ENCODE data around the gene YARS1. TPM values are rescaled to one million over a fixed set of nuclear protein-coding genes. Genes with fewer than 3 reads are reported as not detected.
A peak's percentile ranks its signal among the peaks of the same experiment; 100 is the strongest.

The YARS1 gene
- total and polyA plus RNA-seq, 7 experiments from 2014 or later, result 48.6 to 175 (median 85.4) TPM

GRCh38 chr1:32771561-32772280 is 45.4 kb downstream of the YARS1 start:
- ATAC-seq (no peak), DNase-seq (no peak)
- Histone ChIP-seq H3K27ac (ENCODE audit: low read depth, low read length) (no peak overlapping the region), H3K27me3 (ENCODE audit: control insufficient read depth in 2 of 2, insufficient read depth in 2 of 2, low read length in 2 of 2) (no peaks in the 10 kb centered on the region), H3K4me3 (ENCODE audit: low read length) (no peak overlapping the region), H3K4me1 (ENCODE audit: control insufficient read depth in 2 of 2, insufficient read depth in 2 of 2, low read length in 2 of 2) (no peaks in the 10 kb centered on the region), H3K9me3 (ENCODE audit: control insufficient read depth in 2 of 3, low read length in 3 of 3) (no peaks in the 10 kb centered on the region), H3K36me3 (ENCODE audit: control insufficient read depth in 2 of 3, insufficient read depth in 3 of 3, low read length in 3 of 3) (peaks cover 0 to 30% (median 8%) of the 10 kb centered on the region in 3 experiments)
- Mint-ChIP-seq H3K27me3 (no peaks in the 10 kb centered on the region), H3K4me3 (no peak overlapping the region), H3K4me1 (peaks cover 0 to 24% (median 10%) of the 10 kb centered on the region in 7 donors), H3K36me3 (peaks cover 0 to 7% (median 0%) of the 10 kb centered on the region in 5 donors), H3K27ac (no peak overlapping the region), H3K9me3 (no peaks in the 10 kb centered on the region)
- intact Hi-C loops (cut with micrococcal nuclease), result loop anchor here in 1 of 2 donors (2.0 kb wide), 1 partner anchor 371 kb away; no protein-coding TSS in a partner anchor
- ChIA-PET CTCF (interaction anchor here (1.1 to 4.7 kb wide), 7 partner anchors 10 to 370 kb away, joined by 3 to 71 read pairs (median 5); no protein-coding TSS in a partner anchor), POLR2A (no interaction called here)

- peaks cover 0 to 7% (median 0%) of the 10 kb centered on the region in 5 donors for H3K36me3 Mint-ChIP-seq
- Histone ChIP-seq H3K9me3 (ENCODE audit: control insufficient read depth in 2 of 3, low read length in 3 of 3) (no peaks in the 10 kb centered on the region), H3K4me1 (ENCODE audit: control insufficient read depth in 2 of 2, insufficient read depth in 2 of 2, low read length in 2 of 2) (no peaks in the 10 kb centered on the region), H3K27ac (ENCODE audit: low read depth, low read length) (no peak overlapping the region), H3K4me3 (ENCODE audit: low read length) (no peak overlapping the region), H3K27me3 (ENCODE audit: control insufficient read depth in 2 of 2, insufficient read depth in 2 of 2, low read length in 2 of 2) (no peaks in the 10 kb centered on the region), H3K36me3 (ENCODE audit: control insufficient read depth in 2 of 3, insufficient read depth in 3 of 3, low read length in 3 of 3) (peaks cover 0 to 22% (median 7%) of the 10 kb centered on the region in 3 experiments)
- H3K27ac Mint-ChIP-seq, result no peak overlapping the region
- POLR2A ChIA-PET, result interaction anchor here (0.6 kb wide), 1 partner anchor 16 kb away, joined by 3 read pairs; no protein-coding TSS in a partner anchor
- no peak overlapping the region for H3K4me3 Mint-ChIP-seq
- DNase-seq (no peak), ATAC-seq (no peak)
- H3K27me3 Mint-ChIP-seq, result no peaks in the 10 kb centered on the region
- H3K9me3 Mint-ChIP-seq, result no peaks in the 10 kb centered on the region
- CTCF ChIA-PET, result interaction anchor here (1.1 to 2.9 kb wide), 2 partner anchors 55 to 251 kb away, joined by 4 to 14 read pairs; no protein-coding TSS in a partner anchor
- H3K4me1 Mint-ChIP-seq, result peaks cover 0 to 24% (median 10%) of the 10 kb centered on the region in 7 donors
- intact Hi-C loops (cut with micrococcal nuclease), result no loop called here
Observed at GRCh38 chr1:32770741-32771548, 46.2 kb downstream of the YARS1 start.

- H3K27ac ChIP-seq (ENCODE audit: low read depth, low read length), result no peak overlapping the region
- H3K4me1 ChIP-seq (ENCODE audit: control insufficient read depth in 2 of 2, insufficient read depth in 2 of 2, low read length in 2 of 2), result no peaks in the 10 kb centered on the region
- DNase-seq, result no peak
- no peaks in the 10 kb centered on the region for H3K9me3 ChIP-seq (ENCODE audit: control insufficient read depth in 2 of 3, low read length in 3 of 3)
- no peaks in the 10 kb centered on the region for H3K27me3 ChIP-seq (ENCODE audit: control insufficient read depth in 2 of 2, insufficient read depth in 2 of 2, low read length in 2 of 2)
- Mint-ChIP-seq H3K9me3 (peaks cover 0 to 1% (median 0%) of the 10 kb centered on the region in 11 donors), H3K4me3 (no peak overlapping the region), H3K27ac (no peak overlapping the region), H3K4me1 (peaks cover 0 to 20% (median 10%) of the 10 kb centered on the region in 7 donors), H3K27me3 (no peaks in the 10 kb centered on the region), H3K36me3 (peaks cover 0 to 4% (median 0%) of the 10 kb centered on the region in 5 donors)
- no peak overlapping the region for H3K4me3 ChIP-seq (ENCODE audit: low read length)
- intact Hi-C loops (cut with micrococcal nuclease), result no loop called here
- ATAC-seq, result no peak
- ChIA-PET CTCF (interaction anchor here (1.1 kb wide), 1 partner anchor 250 kb away, joined by 4 read pairs; no protein-coding TSS in a partner anchor), POLR2A (interaction anchor here (0.6 kb wide), 1 partner anchor 15 kb away, joined by 3 read pairs; no protein-coding TSS in a partner anchor)
- peaks cover 0 to 15% (median under 1%) of the 10 kb centered on the region in 3 experiments for H3K36me3 ChIP-seq (ENCODE audit: control insufficient read depth in 2 of 3, insufficient read depth in 3 of 3, low read length in 3 of 3)
Observed at GRCh38 chr1:32770221-32770731, 46.9 kb downstream of the YARS1 start.

- POLR2A ChIA-PET, result no interaction called here
- ATAC-seq, result no peak
Observed at GRCh38 chr1:32769524-32770220, 47.5 kb downstream of the YARS1 start.

GRCh38 chr1:32768110-32768850 is 48.9 kb downstream of the YARS1 start:
- peaks cover 0 to 2% (median 0%) of the 10 kb centered on the region in 11 donors for H3K9me3 Mint-ChIP-seq
- H3K4me1 ChIP-seq (ENCODE audit: control insufficient read depth in 2 of 2, insufficient read depth in 2 of 2, low read length in 2 of 2), result no peaks in the 10 kb centered on the region
- ChIA-PET POLR2A (no interaction called here), CTCF (no interaction called here)
- no peaks in the 10 kb centered on the region for H3K27me3 ChIP-seq (ENCODE audit: control insufficient read depth in 2 of 2, insufficient read depth in 2 of 2, low read length in 2 of 2)
- H3K27ac ChIP-seq (ENCODE audit: low read depth, low read length), result no peak overlapping the region
- no peaks in the 10 kb centered on the region for H3K9me3 ChIP-seq (ENCODE audit: control insufficient read depth in 2 of 3, low read length in 3 of 3)
- no peaks in the 10 kb centered on the region for H3K36me3 ChIP-seq (ENCODE audit: control insufficient read depth in 2 of 3, insufficient read depth in 3 of 3, low read length in 3 of 3)
- no peaks in the 10 kb centered on the region for H3K27me3 Mint-ChIP-seq
- DNase-seq (no peak), ATAC-seq (no peak)
- peaks cover 0 to 10% (median 5%) of the 10 kb centered on the region in 7 donors for H3K4me1 Mint-ChIP-seq
- H3K27ac Mint-ChIP-seq, result peak overlapping the region in 1 of 9 donors; percentile 36
- no peak overlapping the region for H3K4me3 ChIP-seq (ENCODE audit: low read length)
- intact Hi-C loops (cut with micrococcal nuclease), result no loop called here
- peaks cover 0 to 3% (median 0%) of the 10 kb centered on the region in 5 donors for H3K36me3 Mint-ChIP-seq
- H3K4me3 Mint-ChIP-seq, result no peak overlapping the region

More at GRCh38 chr1:32769524-32770220, 47.5 kb downstream of the YARS1 start:
- Histone ChIP-seq H3K4me1 (ENCODE audit: control insufficient read depth in 2 of 2, insufficient read depth in 2 of 2, low read length in 2 of 2) (no peaks in the 10 kb centered on the region), H3K9me3 (ENCODE audit: control insufficient read depth in 2 of 3, low read length in 3 of 3) (no peaks in the 10 kb centered on the region), H3K4me3 (ENCODE audit: low read length) (no peak overlapping the region), H3K27ac (ENCODE audit: low read depth, low read length) (no peak overlapping the region), H3K36me3 (ENCODE audit: control insufficient read depth in 2 of 3, insufficient read depth in 3 of 3, low read length in 3 of 3) (peaks cover 0 to 10% (median 0%) of the 10 kb centered on the region in 3 experiments), H3K27me3 (ENCODE audit: control insufficient read depth in 2 of 2, insufficient read depth in 2 of 2, low read length in 2 of 2) (no peaks in the 10 kb centered on the region)
- Mint-ChIP-seq H3K36me3 (peaks cover 0 to 4% (median 0%) of the 10 kb centered on the region in 5 donors), H3K27ac (no peak overlapping the region), H3K9me3 (peaks cover 0 to 2% (median 0%) of the 10 kb centered on the region in 11 donors), H3K4me1 (peaks cover 0 to 15% (median 10%) of the 10 kb centered on the region in 7 donors), H3K4me3 (no peak overlapping the region), H3K27me3 (no peaks in the 10 kb centered on the region)
- intact Hi-C loops (cut with micrococcal nuclease), result no loop called here
- CTCF ChIA-PET, result no interaction called here
- DNase-seq, result no peak

Data from naive thymus-derived CD4-positive, alpha-beta T cell (primary cell).